Measurements from ENCODE around the gene LEAP2.

LEAP2 gene

GRCh38 chr5:132876020-132876759 is 2.7 kb downstream of the LEAP2 start:
- in situ Hi-C loops (cut with MboI; ENCODE audit: low sequenced_read_pairs) = no loop called here

- in situ Hi-C loops (cut with MboI; ENCODE audit: low sequenced_read_pairs) = no loop called here
Observed at GRCh38 chr5:132877466-132877865, 4.0 kb downstream of the LEAP2 start.

DNA sequence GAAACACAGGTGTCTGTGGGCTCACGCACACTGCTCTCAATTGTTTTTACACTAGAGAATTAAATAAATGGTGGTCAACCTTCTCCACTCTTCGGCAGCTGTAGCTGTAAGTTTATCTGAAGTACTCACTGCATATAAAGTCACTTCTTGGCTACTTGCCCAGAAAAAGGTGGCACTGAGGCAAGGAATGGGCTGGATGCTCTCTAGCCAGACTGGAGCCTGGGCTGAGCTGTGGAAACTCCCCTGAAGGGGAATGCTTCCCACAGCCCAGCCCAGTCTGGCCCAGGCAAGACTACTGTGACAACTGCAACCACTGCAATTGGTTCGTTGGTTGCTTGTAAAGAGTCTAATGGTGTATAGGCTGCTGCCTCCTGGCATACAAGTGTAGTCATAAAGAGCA is 4.5 kb downstream of the LEAP2 start:
- in situ Hi-C loops (cut with MboI; ENCODE audit: low sequenced_read_pairs) = no loop called here

GRCh38 chr5:132883261-132883834 is 9.9 kb downstream of the LEAP2 start:
- in situ Hi-C loops (cut with MboI; ENCODE audit: low sequenced_read_pairs) = no loop called here

- in situ Hi-C loops (cut with MboI; ENCODE audit: low sequenced_read_pairs) = no loop called here
Observed at GRCh38 chr5:132884548-132884947, 11.1 kb downstream of the LEAP2 start.

- in situ Hi-C loops (cut with MboI; ENCODE audit: low sequenced_read_pairs) = no loop called here
Observed at GRCh38 chr5:132886064-132886823, 12.8 kb downstream of the LEAP2 start.

DNA sequence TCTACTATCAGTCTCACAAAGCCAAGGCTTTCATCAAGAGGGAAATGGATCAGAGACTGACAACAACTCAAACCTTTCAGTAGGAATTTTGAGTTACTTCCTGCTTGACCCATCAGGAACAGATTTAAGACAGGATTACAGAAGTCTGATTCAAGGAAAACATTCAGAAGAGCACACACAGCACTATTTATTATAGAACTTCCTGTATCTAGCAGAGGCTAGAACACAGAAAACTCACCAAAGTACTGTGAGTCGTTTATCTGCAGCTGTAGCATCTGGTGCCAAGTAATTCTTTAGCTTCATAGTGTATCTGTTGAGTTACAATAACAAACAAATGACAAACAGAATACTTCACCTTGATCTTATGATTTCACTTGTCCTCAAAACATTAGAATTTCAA is 13.8 kb downstream of the LEAP2 start:
- in situ Hi-C loops (cut with MboI; ENCODE audit: low sequenced_read_pairs) = no loop called here

GRCh38 chr5:132889501-132889900 is 16.0 kb downstream of the LEAP2 start:
- in situ Hi-C loops (cut with MboI; ENCODE audit: low sequenced_read_pairs) = no loop called here

GRCh38 chr5:132890817-132891216 is 17.3 kb downstream of the LEAP2 start:
- in situ Hi-C loops (cut with MboI; ENCODE audit: low sequenced_read_pairs) = no loop called here

- in situ Hi-C loops (cut with MboI; ENCODE audit: low sequenced_read_pairs) = no loop called here
Observed at GRCh38 chr5:132895719-132896305, 22.3 kb downstream of the LEAP2 start.

GRCh38 chr5:132896685-132897084 is 23.2 kb downstream of the LEAP2 start:
- in situ Hi-C loops (cut with MboI; ENCODE audit: low sequenced_read_pairs) = no loop called here

DNA sequence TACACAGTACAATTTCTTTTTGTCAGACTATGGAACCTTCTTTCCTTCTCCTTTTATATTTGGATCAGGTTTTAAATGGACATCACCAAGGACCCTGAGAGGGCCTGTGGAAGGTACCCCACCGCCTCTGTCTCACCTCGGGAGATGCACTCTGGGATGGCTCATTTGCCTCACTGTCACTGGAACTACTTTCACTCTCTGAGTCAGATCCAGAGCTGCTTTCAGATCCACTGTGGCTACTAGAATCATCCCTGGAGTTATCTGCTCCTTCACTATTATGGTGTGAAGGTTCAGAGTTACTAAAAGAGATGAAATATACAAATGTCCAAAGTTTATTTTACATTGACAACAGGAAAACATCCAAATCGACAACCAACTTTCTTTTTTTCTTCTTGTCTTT is 24.6 kb downstream of the LEAP2 start:
- in situ Hi-C loops (cut with MboI; ENCODE audit: low sequenced_read_pairs) = no loop called here

GRCh38 chr5:132901036-132901435 is 27.6 kb downstream of the LEAP2 start:
- in situ Hi-C loops (cut with MboI; ENCODE audit: low sequenced_read_pairs) = no loop called here

DNA sequence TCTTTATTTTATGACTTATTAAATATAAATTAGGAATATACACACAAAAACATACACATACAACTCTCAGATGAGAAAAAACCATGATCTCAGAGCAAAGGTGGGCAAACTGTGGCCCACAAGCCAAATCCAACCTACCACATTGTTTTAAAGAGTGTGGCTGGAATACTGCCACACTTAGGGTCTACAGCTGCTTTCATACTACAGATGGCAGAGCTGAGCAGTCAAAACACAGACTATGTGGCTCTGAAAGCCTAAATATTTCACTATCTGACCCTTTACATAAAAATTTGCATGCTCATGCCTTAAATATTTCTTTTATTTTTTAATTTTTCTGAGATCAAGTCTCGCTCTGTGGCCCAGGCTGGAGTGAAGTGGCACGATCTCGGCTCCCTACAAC is 28.3 kb downstream of the LEAP2 start:
- in situ Hi-C loops (cut with MboI; ENCODE audit: low sequenced_read_pairs) = no loop called here

DNA sequence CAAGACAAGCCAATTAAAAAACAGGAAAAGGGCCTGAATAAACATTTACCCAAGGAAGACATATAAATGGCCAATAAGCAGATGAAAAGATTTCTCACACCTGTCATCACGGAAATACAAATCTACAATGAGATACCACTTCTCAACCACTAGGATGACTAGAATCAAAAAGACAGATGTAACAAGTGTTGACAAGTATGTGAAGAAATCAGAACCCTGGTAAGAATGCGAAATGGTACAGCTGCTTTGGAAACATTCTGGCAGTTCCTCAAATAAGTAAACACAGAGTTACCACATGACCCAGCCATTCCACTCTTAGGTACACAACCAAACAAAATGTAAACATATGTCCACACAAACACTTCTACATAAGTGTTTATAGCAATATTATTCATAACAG is 32.5 kb downstream of the LEAP2 start:
- in situ Hi-C loops (cut with MboI; ENCODE audit: low sequenced_read_pairs) = no loop called here

GRCh38 chr5:132907161-132907560 is 33.7 kb downstream of the LEAP2 start:
- in situ Hi-C loops (cut with MboI; ENCODE audit: low sequenced_read_pairs) = no loop called here

DNA sequence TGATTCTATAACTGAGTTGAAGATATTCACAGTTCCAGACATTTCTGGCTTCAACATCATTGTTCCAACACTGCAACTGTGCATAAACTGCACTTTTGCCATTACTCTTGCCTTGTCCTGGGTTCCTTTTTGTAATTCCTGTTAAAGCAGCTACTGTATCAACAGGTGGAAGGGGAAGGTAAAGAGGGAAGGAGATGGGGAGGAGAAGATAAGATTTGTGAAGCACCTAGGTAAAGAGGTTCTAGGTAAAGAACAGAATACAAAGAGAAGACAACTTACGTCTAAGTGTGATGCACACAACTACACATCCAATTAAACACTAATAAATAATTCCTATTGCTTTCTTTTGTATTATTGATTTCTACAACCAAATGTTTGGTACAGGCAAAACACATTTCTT is 36.2 kb downstream of the LEAP2 start:
- in situ Hi-C loops (cut with MboI; ENCODE audit: low sequenced_read_pairs) = no loop called here

DNA sequence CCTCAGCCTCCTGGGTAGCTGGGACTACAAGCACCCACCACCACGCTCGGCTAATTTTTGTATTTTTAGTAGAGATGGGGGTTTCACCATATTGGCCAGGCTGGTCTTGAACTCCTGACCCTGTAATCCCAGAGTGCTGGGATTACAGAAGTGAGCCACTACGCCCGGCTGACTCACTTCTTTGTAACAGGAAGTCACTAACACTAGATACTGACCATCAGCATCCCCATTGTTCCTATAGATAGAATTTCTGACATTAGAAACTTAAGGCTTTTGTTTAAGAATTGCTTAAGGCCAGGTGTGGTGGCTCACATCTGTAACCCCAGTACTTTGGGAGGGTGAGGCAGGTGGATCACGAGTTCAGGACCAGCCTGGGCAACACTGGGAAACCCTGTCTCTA is 42.2 kb downstream of the LEAP2 start:
- in situ Hi-C loops (cut with MboI; ENCODE audit: low sequenced_read_pairs) = no loop called here

- in situ Hi-C loops (cut with MboI; ENCODE audit: low sequenced_read_pairs) = no loop called here
Observed at GRCh38 chr5:132916086-132916485, 42.6 kb downstream of the LEAP2 start.
